Measurements from ENCODE around the gene FTO.

Gene FTO

DNA sequence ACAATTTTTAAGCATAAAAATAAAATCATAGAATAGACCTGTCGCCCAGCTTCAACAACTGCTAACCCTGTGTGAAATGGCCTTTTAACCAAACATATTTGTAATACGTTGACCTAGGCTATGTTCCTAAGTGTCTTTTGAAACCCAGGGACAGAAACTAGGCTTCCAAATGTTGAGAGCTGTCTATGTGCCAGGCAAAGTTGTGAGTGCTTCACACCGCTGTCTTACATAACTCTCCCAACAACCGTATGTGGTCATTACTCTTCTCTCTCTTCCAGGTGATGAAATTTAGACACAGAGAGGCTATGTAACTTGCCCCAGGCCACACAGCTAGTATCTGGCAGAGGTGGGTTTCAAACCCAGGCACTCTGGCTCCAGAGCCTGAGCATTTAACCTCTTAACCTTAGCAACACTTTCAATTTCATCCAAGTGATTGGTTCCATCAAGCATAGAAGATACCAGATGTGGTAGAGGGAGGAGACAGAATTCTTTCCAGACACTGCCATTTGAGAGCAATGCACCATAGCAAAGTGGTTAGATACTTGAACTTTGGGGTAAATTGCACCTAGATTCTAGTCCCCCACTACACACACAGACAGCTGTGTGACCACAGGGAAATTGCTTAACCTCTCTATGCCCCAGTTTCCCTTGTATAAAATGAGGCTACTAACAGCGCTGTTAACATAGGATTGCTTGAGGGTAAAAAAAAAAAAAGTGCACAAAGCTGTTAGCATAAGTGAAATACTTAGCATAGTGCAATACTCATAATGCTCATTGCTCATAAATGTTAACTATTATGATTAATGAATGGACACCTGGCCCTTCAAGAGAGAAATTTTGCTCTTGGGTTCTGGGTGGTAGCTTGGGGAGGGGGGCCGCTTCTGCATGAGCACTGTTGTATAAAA is 422.0 kb downstream of the FTO start:
- H3K27me3 ChIP-seq (replicated peaks; ENCODE audit: insufficient read depth, low read length): no peaks in the 10 kb centered on the region
- H2AFZ ChIP-seq (ENCODE audit: low read length): no peak overlapping the region
- TF ChIP-seq EZH2 (optimal IDR thresholded peaks at IDR 0.05; ENCODE audit: low read depth, low read length): no peak
- no peak for TF ChIP-seq CTCF (IDR thresholded peaks at IDR 0.05; ENCODE audit: low read length)
- no peak for TF ChIP-seq EZH2phosphoT487 (IDR thresholded peaks at IDR 0.05; ENCODE audit: low read length)
- H3K36me3 ChIP-seq (replicated peaks; ENCODE audit: insufficient read depth, low read length): no peaks in the 10 kb centered on the region
- no peaks in the 10 kb centered on the region for H3K79me2 ChIP-seq (ENCODE audit: low read length)
- H3F3A ChIP-seq (ENCODE audit: insufficient read depth, low read length): no peaks in the 10 kb centered on the region
- H3K4me2 ChIP-seq (ENCODE audit: low read depth, low read length): no peak overlapping the region
- no peak overlapping the region for H3K27ac ChIP-seq (ENCODE audit: low read length)
- H3K9me3 ChIP-seq (replicated peaks; ENCODE audit: insufficient read depth, low read length): no peaks in the 10 kb centered on the region
- no peaks in the 10 kb centered on the region for H4K20me1 ChIP-seq (ENCODE audit: insufficient read depth, low read length)
- no peaks in the 10 kb centered on the region for H3K9me2 ChIP-seq (replicated peaks; ENCODE audit: insufficient read depth, low read length)
- no peak overlapping the region for H3K4me3 ChIP-seq (ENCODE audit: low read length)
- no peaks in the 10 kb centered on the region for H3K4me1 ChIP-seq (ENCODE audit: low read length)
- no peak overlapping the region for H3K9ac ChIP-seq (ENCODE audit: low read length)
- DNase-seq: no peak

DNA sequence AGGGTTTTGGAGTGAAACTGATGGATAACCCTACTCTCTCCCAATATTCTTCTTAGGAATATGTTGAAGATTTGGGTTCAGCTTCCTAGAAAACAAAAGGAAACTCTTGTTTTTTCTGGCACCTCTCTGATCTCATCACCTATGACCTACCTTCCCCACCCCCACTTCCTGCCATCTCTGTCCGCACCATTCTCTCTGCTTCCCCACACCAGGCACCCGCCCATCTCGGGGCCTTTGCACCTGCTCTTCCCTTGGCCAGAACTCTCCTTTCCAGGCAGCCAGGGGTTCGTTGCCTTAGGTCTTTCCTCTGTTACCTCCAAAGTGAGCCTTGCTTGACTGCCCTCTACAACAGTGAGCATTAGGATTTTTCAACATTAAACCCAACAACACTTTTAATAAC is 423.0 kb downstream of the FTO start:
- H2AFZ ChIP-seq (ENCODE audit: low read length): no peak overlapping the region
- no peaks in the 10 kb centered on the region for H3K27me3 ChIP-seq (replicated peaks; ENCODE audit: insufficient read depth, low read length)
- no peak overlapping the region for H3K9ac ChIP-seq (ENCODE audit: low read length)
- no peaks in the 10 kb centered on the region for H3K79me2 ChIP-seq (ENCODE audit: low read length)
- TF ChIP-seq EZH2 (optimal IDR thresholded peaks at IDR 0.05; ENCODE audit: low read depth, low read length): no peak
- no peak for TF ChIP-seq EZH2phosphoT487 (IDR thresholded peaks at IDR 0.05; ENCODE audit: low read length)
- TF ChIP-seq CTCF (IDR thresholded peaks at IDR 0.05; ENCODE audit: low read length): no peak
- no peaks in the 10 kb centered on the region for H3K36me3 ChIP-seq (replicated peaks; ENCODE audit: insufficient read depth, low read length)
- H3K4me1 ChIP-seq (ENCODE audit: low read length): no peaks in the 10 kb centered on the region
- H3K4me3 ChIP-seq (ENCODE audit: low read length): no peak overlapping the region
- no peak overlapping the region for H3K27ac ChIP-seq (ENCODE audit: low read length)
- H3K9me3 ChIP-seq (replicated peaks; ENCODE audit: insufficient read depth, low read length): no peaks in the 10 kb centered on the region
- no peak for DNase-seq
- H3K4me2 ChIP-seq (ENCODE audit: low read depth, low read length): no peak overlapping the region
- H3K9me2 ChIP-seq (replicated peaks; ENCODE audit: insufficient read depth, low read length): no peaks in the 10 kb centered on the region
- H4K20me1 ChIP-seq (ENCODE audit: insufficient read depth, low read length): no peaks in the 10 kb centered on the region
- no peaks in the 10 kb centered on the region for H3F3A ChIP-seq (ENCODE audit: insufficient read depth, low read length)

GRCh38 chr16:54128629-54129234 is 424.8 kb downstream of the FTO start:
- no peaks in the 10 kb centered on the region for H3K9me2 ChIP-seq (replicated peaks; ENCODE audit: insufficient read depth, low read length)
- no peak for DNase-seq
- no peak overlapping the region for H2AFZ ChIP-seq (ENCODE audit: low read length)
- H3K9me3 ChIP-seq (replicated peaks; ENCODE audit: insufficient read depth, low read length): no peaks in the 10 kb centered on the region
- H3K27me3 ChIP-seq (replicated peaks; ENCODE audit: insufficient read depth, low read length): no peaks in the 10 kb centered on the region
- H4K20me1 ChIP-seq (ENCODE audit: insufficient read depth, low read length): no peaks in the 10 kb centered on the region
- H3K36me3 ChIP-seq (replicated peaks; ENCODE audit: insufficient read depth, low read length): no peaks in the 10 kb centered on the region
- TF ChIP-seq CTCF (IDR thresholded peaks at IDR 0.05; ENCODE audit: low read length) (no peak), EZH2phosphoT487 (IDR thresholded peaks at IDR 0.05; ENCODE audit: low read length) (no peak), EZH2 (optimal IDR thresholded peaks at IDR 0.05; ENCODE audit: low read depth, low read length) (no peak)
- H3K4me1 ChIP-seq (ENCODE audit: low read length): no peaks in the 10 kb centered on the region
- H3K27ac ChIP-seq (ENCODE audit: low read length): no peak overlapping the region
- no peak overlapping the region for H3K9ac ChIP-seq (ENCODE audit: low read length)
- no peak overlapping the region for H3K4me3 ChIP-seq (ENCODE audit: low read length)
- no peaks in the 10 kb centered on the region for H3K79me2 ChIP-seq (ENCODE audit: low read length)
- H3F3A ChIP-seq (ENCODE audit: insufficient read depth, low read length): no peaks in the 10 kb centered on the region
- H3K4me2 ChIP-seq (ENCODE audit: low read depth, low read length): no peak overlapping the region
